Femur (tissue), 1 donor: ENCODE data around the gene MED10.
A peak's percentile ranks its signal among the peaks of the same experiment; 100 is the strongest.

Experiments used
- DNase-seq: peaks from one replicate; pipeline ENCODE4 v3.0.0-alpha.2; 2017

The MED10 gene

GRCh38 chr5:6348476-6349000 is 29.8 kb downstream of the MED10 start:
- DNase-seq = no peak

DNA sequence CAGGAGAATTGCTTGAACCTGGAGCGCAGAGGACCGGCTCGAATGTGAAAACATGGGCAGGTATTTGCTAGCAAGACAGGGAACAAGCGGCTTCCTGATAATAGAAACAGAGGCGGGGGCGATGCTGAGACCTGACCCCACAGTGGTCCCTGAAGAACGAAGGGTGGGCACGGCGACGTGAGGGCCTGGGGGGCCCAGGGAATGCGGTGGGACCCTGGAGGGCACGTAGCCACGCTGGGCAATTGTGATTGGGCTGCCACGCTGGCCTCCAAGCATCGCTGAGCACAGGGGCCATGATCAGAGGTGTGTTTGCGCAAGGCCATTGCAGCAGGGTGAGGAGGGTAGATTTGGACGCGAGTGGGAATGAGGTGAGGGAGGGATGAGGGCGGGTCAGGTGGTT is 30.7 kb downstream of the MED10 start:
- DNase-seq = no peak

DNA sequence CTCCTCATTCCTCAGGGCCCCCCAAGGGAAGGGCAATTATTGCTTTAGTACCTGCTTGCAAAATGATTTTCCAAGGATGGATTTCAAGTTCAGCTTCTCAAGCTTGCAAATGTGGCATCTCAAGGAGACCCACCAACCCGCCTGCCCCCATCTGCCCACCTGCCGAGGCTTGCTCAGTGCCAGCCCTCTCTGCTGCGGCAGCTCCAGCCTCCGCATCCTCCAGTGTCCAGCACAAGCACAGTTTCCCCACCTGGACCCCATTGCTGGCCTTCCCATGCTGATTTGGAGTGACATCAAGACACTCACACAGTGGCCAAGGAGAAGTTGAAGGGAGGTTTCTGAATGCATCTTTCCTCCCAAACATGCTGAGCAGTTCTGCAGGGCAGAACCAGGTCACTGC is 31.2 kb downstream of the MED10 start:
- DNase-seq = no peak

- no peak for DNase-seq
Observed at GRCh38 chr5:6344593-6344989, 33.8 kb downstream of the MED10 start.

DNA sequence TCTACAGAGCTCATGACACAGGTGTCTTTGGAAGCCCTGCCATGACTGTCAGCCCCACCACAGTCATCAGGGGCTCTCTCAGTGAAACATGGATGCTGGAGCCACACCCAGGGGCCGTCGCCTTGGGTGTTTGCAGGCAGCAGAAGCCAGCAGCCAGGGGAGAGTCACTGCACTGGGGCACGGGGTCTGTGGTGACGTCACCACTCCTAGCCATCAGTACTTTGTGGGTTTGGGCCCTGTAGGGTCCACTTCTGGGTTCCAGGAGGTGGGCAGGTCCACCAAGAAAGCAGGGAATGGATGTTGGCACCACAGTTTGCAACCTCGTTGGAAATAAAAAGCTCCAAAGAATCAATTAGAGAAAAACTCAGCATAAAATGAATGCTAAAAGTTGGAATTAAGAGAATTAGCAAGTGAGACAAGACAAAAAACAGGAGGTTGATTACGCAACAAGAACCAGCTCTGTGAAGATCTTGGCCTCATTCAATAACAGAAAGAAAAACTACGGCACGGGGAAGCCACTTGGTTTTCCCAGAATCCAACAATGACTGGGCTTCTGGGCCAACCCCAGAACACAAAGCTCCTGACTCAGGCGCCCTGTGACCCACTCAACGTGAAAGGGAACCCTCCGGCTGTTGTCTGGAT is 34.3 kb downstream of the MED10 start:
- DNase-seq = no peak

- no peak for DNase-seq
Observed at GRCh38 chr5:6342689-6343315, 35.5 kb downstream of the MED10 start.

GRCh38 chr5:6340100-6340499 is 38.2 kb downstream of the MED10 start:
- no peak for DNase-seq

DNA sequence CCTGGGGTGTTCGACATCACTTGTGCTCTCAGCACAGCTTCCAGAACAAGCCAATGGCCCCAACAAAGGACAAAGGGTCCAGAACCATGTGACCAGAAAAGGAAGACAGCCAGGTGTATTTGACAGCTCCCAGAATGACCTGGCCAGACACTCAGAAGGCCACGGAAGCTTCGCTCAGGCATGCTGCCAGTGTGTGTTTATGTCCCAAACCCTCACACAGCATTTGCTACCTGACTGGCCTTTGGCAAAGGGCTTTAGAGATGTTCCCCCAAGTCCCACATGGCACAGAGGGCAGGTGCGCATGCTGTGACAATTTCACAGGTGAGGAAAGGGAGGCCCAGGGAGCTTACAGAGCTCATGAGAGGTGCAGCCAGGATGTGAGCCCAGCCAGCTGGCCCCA is 39.5 kb downstream of the MED10 start:
- DNase-seq = no peak

DNA sequence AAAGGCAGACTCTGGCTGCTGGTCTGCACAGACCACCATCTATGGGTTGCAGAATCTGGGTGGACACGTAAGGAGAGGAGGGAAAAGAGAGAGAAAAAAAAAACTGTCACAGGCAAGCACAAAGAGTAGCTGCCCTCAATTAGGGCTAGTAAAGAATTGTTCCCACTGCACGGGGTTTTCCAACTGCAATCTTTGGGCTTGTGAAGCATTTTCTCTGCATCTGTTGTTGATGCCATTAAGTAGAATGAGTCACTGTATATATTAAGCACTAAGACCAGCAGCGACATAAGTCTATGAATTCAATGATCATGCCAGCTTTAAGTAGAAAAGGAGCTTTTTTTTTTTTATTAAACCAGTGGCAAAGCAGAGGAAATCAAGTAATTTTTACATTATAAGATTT is 40.2 kb downstream of the MED10 start:
- DNase-seq = no peak

DNA sequence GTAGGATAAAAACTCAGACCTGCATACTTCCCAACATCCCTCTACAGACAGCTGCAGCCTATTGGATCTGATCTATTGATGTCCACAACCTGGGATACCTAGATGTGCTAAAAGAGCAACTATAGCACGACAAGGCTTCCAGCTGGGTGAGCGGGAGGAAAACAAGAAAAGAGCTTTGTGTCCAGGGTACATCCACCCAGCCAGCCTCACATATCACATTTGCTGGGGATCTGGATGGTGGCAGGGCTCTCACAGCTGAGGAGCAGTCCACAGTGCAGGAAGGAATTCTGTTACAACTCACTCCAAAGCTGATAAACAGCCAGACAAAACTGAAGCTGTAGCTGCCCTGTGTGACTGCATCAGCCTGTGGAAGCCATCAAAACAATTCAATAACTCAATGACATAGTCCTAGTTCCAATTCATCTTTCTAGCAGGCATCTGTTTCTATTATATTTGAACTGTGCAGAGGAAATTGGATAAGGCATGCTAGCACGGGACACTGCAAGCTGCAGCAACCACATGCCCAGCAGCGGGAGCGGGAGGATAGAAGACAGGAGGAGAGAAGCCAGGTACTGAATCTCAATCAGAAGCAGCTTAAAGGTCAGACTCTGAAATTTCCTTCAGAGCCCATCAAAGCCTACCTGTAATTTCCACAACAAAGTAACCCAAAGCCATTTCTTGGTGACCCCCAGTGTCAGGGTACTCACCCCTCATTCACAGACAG is 45.0 kb downstream of the MED10 start:
- DNase-seq = no peak

- peak; percentile 24 for DNase-seq
Observed at GRCh38 chr5:6328173-6328572, 50.2 kb downstream of the MED10 start.

GRCh38 chr5:6326776-6327175 is 51.6 kb downstream of the MED10 start:
- no peak for DNase-seq

DNA sequence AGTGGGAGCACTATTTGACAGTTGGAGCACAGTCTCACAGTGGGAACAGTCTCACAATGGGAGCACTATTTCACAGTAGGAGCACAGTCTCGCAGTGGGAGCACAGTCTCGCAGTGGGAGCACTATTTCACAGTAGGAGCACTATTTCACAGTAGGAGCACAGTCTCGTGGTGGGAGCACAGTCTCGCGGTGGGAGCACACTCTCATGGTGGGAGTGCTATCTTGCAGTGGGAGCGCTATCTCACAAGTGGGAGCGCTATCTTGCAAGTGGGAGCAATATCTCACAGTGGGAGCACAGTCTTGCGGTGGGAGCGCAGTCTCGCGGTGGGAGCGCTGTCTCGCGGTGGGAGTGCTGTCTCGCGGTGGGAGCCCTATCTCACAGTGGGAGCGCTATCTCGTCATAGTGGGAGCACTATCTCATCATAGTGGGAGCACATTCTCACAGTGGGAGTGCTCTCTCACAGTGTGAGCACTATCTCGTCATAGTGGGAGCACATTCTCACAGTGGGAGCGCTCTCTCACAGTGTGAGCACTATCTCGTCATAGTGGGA is 56.1 kb downstream of the MED10 start:
- no peak for DNase-seq
